Measurements from ENCODE around the gene ZDHHC7.

DNA sequence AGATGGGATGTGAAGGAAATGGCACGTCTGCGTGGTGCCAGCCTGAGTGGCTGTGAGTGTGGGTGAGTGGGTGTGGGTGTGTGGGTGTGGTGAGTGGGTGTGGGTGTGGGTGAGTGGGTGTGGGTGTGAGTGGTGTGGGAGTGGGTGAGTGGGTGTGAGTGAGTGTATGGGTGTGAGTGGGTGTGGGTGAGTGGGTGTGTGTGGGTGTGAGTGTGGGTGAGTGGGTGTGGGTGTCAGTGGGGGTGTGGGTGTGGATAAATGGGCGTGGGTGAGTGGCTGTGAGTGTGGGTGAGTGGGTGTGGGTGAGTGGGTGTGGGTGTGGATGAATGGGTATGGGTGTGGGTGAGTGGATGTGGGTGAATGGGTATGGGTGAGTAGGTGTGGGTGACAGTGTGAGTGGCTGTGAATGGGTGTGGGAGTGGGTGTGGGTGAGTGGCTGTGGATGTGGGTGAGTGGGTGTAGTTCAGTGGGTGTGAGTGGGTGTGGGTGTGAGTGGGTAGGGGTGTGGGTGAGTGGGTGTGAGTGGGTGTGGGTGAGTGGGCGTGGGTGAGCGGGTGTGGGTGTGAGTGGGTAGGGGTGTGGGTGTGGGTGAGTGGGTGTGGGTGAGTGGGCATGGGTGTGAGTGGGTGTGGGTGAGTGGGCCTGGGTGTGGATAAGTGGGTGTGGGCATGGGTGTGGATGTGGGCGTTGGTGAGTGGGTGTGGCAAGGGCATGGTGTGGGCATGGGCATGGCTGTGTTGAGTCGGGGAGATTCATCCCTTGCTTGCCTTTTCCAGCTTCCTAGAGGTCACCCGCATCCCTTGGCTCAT is 80.8 kb downstream of the ZDHHC7 start:
- TF ChIP-seq, protein P1, sequence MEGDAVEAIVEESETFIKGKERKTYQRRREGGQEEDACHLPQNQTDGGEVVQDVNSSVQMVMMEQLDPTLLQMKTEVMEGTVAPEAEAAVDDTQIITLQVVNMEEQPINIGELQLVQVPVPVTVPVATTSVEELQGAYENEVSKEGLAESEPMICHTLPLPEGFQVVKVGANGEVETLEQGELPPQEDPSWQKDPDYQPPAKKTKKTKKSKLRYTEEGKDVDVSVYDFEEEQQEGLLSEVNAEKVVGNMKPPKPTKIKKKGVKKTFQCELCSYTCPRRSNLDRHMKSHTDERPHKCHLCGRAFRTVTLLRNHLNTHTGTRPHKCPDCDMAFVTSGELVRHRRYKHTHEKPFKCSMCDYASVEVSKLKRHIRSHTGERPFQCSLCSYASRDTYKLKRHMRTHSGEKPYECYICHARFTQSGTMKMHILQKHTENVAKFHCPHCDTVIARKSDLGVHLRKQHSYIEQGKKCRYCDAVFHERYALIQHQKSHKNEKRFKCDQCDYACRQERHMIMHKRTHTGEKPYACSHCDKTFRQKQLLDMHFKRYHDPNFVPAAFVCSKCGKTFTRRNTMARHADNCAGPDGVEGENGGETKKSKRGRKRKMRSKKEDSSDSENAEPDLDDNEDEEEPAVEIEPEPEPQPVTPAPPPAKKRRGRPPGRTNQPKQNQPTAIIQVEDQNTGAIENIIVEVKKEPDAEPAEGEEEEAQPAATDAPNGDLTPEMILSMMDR (conservative IDR thresholded peaks at IDR 0.05 in 1 of 2, IDR thresholded peaks at IDR 0.05 in 1 of 2; ENCODE audit: extremely low read depth in 1 of 2, insufficient read depth in 1 of 2, low read depth in 1 of 2, low read length in 2 of 2) = no peak
- TF ChIP-seq EZH2 (IDR thresholded peaks at IDR 0.05; ENCODE audit: borderline replicate concordance, low read length) = no peak
